ENCODE measurements around the gene CCDC93. TPM values are rescaled to one million over a fixed set of nuclear protein-coding genes. Genes with fewer than 3 reads are reported as not detected.

Gene CCDC93
- total and polyA plus RNA-seq, 2 of the 4 experiments (the other 2 are of a cell fraction) = 8.1 to 17.2 TPM

DNA sequence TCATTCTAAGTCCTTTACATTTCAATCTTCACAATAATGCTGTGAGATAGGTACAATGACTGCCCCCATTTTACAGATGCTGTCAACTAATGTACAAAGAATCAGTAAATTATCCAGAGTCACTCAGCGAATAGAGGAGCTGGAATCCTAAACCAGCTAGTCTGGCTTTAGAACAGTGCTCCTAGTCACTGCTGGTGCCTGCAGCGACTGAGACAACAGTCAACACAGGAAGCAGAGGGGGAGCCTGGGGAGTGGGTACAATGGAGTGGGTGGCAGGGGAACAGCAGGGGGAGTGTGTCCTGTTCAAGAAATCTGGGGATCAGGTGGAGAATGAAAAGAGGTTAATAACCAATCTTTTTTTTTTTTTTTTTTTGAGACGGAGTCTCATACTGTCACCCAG is 37.3 kb downstream of the CCDC93 start:
- Histone ChIP-seq H3K14ac (replicated peaks; ENCODE audit: low read depth, low read length) (no peak overlapping the region), H4K91ac (ENCODE audit: insufficient read depth, low read depth, low read length) (no peak overlapping the region), H3K27ac (ENCODE audit: insufficient read depth, low read length) (no peak overlapping the region), H3K9me1 (ENCODE audit: insufficient read depth, low read length) (peaks cover 6% of the 10 kb centered on the region; the same call in 1 of the 2 replicates), H3K4me3 (ENCODE audit: insufficient read depth, low read depth, low read length) (no peak overlapping the region), H2BK15ac (ENCODE audit: low read depth, low read length) (no peak overlapping the region), H2BK120ac (ENCODE audit: low read depth, low read length) (no peak overlapping the region), H3K27me3 (ENCODE audit: control insufficient read depth, insufficient read depth, low read length) (no peaks in the 10 kb centered on the region), H3K23ac (ENCODE audit: low read depth, low read length) (no peak overlapping the region), H4K20me1 (ENCODE audit: insufficient read depth, low read length) (no peaks in the 10 kb centered on the region; the same call in 1 of the 2 replicates), H3K36me3 (ENCODE audit: control insufficient read depth, insufficient read depth, low read length) (peaks cover 22% of the 10 kb centered on the region), H3K4ac (ENCODE audit: low read depth, low read length) (no peak overlapping the region), H2BK20ac (ENCODE audit: low read depth, low read length) (no peak overlapping the region), H3K79me1 (ENCODE audit: low read depth in 1 of 2, low read length in 2 of 2) (peaks cover 0 to 12% of the 10 kb centered on the region in 2 experiments; a peak in 2 of 4 replicates), H3K9ac (ENCODE audit: low read depth, low read length) (no peak overlapping the region), H3K18ac (ENCODE audit: low read depth, low read length) (no peak overlapping the region), H3K9me3 (ENCODE audit: control insufficient read depth, insufficient read depth, low read length) (no peaks in the 10 kb centered on the region), H4K8ac (ENCODE audit: low read depth in 2 of 2, low read length in 2 of 2) (no peak overlapping the region), H3K56ac (ENCODE audit: extremely low read depth, insufficient read depth, low read length) (no peak overlapping the region), H3K4me2 (ENCODE audit: low read depth, low read length) (no peak overlapping the region), H3K4me1 (ENCODE audit: control insufficient read depth, insufficient read depth, low read length) (peaks cover 13% of the 10 kb centered on the region), H2AK9ac (replicated peaks; ENCODE audit: low read depth, low read length, poor library complexity) (no peak overlapping the region), H4K5ac (ENCODE audit: low read depth, low read length) (no peak overlapping the region), H2BK5ac (ENCODE audit: low read depth, low read length, poor library complexity, severe bottlenecking) (no peak overlapping the region), H2AFZ (replicated peaks; ENCODE audit: low read length, poor library complexity) (no peak overlapping the region), H2AK5ac (ENCODE audit: low read depth, low read length) (no peak overlapping the region)
- WGBS, 2 experiments (ENCODE audit: extremely low coverage in 2 of 2, insufficient read length in 1 of 2) = 100% methylated on average over 1 of the region's 3 CpGs; no CpG with 5 or more reads in 1 of the 2 experiments
- ATAC-seq (ENCODE audit: low read depth) = no peak
- in situ Hi-C loops (cut with MboI; ENCODE audit: low sequenced_read_pairs) = no loop called here
- BruUV-seq (replicated peaks) = no TSS peak
- dilution Hi-C loops (cut with HindIII; ENCODE audit: low sequenced_read_pairs, unreplicated experiment) = no loop called here
- intact Hi-C loops (cut with micrococcal nuclease) = no loop called here
- ChIA-PET POLR2A (ENCODE audit: unreplicated experiment) (no interaction called here), CTCF (interaction anchor here (1.1 kb wide), 1 partner anchor 26 kb away, joined by 3 read pairs; no protein-coding TSS in a partner anchor)
- no peak for DNase-seq
- TF ChIP-seq POLR2A (IDR thresholded peaks at IDR 0.05; ENCODE audit: low read depth, low read length) (no peak), RCOR1 (IDR thresholded peaks at IDR 0.05; ENCODE audit: insufficient replicate concordance, low read length) (no peak), RFX5 (IDR thresholded peaks at IDR 0.05; ENCODE audit: low read depth, low read length) (no peak), RAD21 (IDR thresholded peaks at IDR 0.05; ENCODE audit: low read length) (no peak), CEBPB (IDR thresholded peaks at IDR 0.05; ENCODE audit: low read depth, low read length) (no peak), NFE2L2 (IDR thresholded peaks at IDR 0.05; ENCODE audit: low read depth, low read length) (no peak), BHLHE40 (IDR thresholded peaks at IDR 0.05; ENCODE audit: low read depth, low read length) (no peak), CHD1 (IDR thresholded peaks at IDR 0.05; ENCODE audit: low read depth, low read length) (no peak), FOS (IDR thresholded peaks at IDR 0.05; ENCODE audit: low read depth, low read length) (no peak), SMC3 (IDR thresholded peaks at IDR 0.05; ENCODE audit: low read depth, low read length) (no peak)
- TF ChIP-seq, protein P1, sequence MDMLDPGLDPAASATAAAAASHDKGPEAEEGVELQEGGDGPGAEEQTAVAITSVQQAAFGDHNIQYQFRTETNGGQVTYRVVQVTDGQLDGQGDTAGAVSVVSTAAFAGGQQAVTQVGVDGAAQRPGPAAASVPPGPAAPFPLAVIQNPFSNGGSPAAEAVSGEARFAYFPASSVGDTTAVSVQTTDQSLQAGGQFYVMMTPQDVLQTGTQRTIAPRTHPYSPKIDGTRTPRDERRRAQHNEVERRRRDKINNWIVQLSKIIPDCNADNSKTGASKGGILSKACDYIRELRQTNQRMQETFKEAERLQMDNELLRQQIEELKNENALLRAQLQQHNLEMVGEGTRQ (IDR thresholded peaks at IDR 0.05; ENCODE audit: low read depth, low read length) = no peak

Data from IMR-90 (cell line).